A549 (cell line): ENCODE measurements around the gene CANT1. TPM values are rescaled to one million over a fixed set of nuclear protein-coding genes. Genes with fewer than 3 reads are reported as not detected.

ENCODE experiments used
- ATAC-seq, 2 experiments: fragments of 200-7000 bp in 1 of 2; fragments of >200 bp in 1 of 2; cut with Nextera tagmentation in 1 of 2; cut with Tn5 transposase in 1 of 2; 3 replicates each; pipeline versions ENCODE4 v1.8.0 to v1.9.1; 2018 to 2020; ENCODE audit warnings: mild to moderate bottlenecking in 1 of 2, moderate library complexity in 1 of 2
- CTCF ChIA-PET: fragments of 300-600 bp; sonication (Branson Sonifier 250); formaldehyde crosslinking; extraction: SDS; loops from one replicate; lab custom pipeline; 2021; ENCODE audit warnings: antibody characterized with exemption, inconsistent platforms; lab: Yijun Ruan, JAX
- POLR2A ChIA-PET: fragments of 350-600 bp; formaldehyde crosslinking; extraction: SDS; loops from one replicate; lab custom pipeline; 2021; ENCODE audit warnings: antibody characterized with exemption, inconsistent platforms; lab: Yijun Ruan, JAX
- DNase-seq, 2 experiments: peaks; one replicate each; pipeline versions ENCODE4 v3.0.0 to v3.0.0-alpha.2; 2011 to 2016; ENCODE audit warnings: low read depth in 1 of 2, low spot score in 1 of 2
- FAIRE-seq: peaks from 2 replicates; lab custom pipeline; 2011; peaks lifted over from hg19 to GRCh38; lab: Jason Lieb, UNC
- H3K27ac ChIP-seq, 2 experiments: fragments of >200 bp; sonication (Bioruptor Twin); formaldehyde crosslinking; 3 replicates each; pipeline ENCODE4 v1.5.1; 2016 to 2017
- H3K4me1 ChIP-seq: fragments of >200 bp; sonication (Bioruptor Twin); formaldehyde crosslinking; 3 replicates; pipeline ENCODE4 v1.6.1; 2016
- H3K4me2 ChIP-seq: fragments of >200 bp; sonication (Bioruptor Twin); formaldehyde crosslinking; 3 replicates; pipeline ENCODE4 v1.6.1; 2016
- H3K4me3 ChIP-seq: fragments of >200 bp; sonication (Bioruptor Twin); formaldehyde crosslinking; 3 replicates; pipeline ENCODE4 v1.5.1; 2016
- H3K9me3 ChIP-seq: fragments of >200 bp; sonication (Bioruptor Twin); formaldehyde crosslinking; 3 replicates; pipeline ENCODE4 v1.6.1; 2016
- ATOH8 ChIP-seq: fragments of 250-450 bp; sonication (Bioruptor Pico); IDR thresholded peaks from 2 replicates; pipeline ENCODE4 v1.5.0; 2020; ENCODE audit warnings: low read depth, mild to moderate bottlenecking, moderate library complexity
- BHLHE40 ChIP-seq: IDR thresholded peaks from 2 replicates; pipeline ENCODE4 v1.6.1; 2012; ENCODE audit warnings: low read depth, low read length, inconsistent platforms
- CBX2 ChIP-seq: fragments of 200-600 bp; sonication (generic); IDR thresholded peaks from 2 replicates; pipeline ENCODE4 v1.6.1; 2016; ENCODE audit warnings: low read depth, mild to moderate bottlenecking, borderline replicate concordance
- CHD2 ChIP-seq: fragments of 150-350 bp; IDR thresholded peaks from 2 replicates; pipeline ENCODE4 v1.6.1; 2014; ENCODE audit warnings: low read length; ENCODE audit not compliant: partially characterized antibody
- FOSB ChIP-seq: fragments of 250-450 bp; sonication (Bioruptor Pico); IDR thresholded peaks from 2 replicates; pipeline ENCODE4 v1.5.0; 2020; ENCODE audit warnings: mild to moderate bottlenecking, moderate library complexity
- HEYL ChIP-seq: fragments of 250-450 bp; sonication (Bioruptor Pico); IDR thresholded peaks from 2 replicates; pipeline ENCODE4 v1.8.0; 2021; ENCODE audit warnings: mild to moderate bottlenecking, moderate library complexity
- HMGXB4 ChIP-seq: fragments of 250-450 bp; sonication (Bioruptor Pico); IDR thresholded peaks from 2 replicates; pipeline ENCODE4 v1.5.0; 2021; ENCODE audit warnings: mild to moderate bottlenecking, moderate library complexity, borderline replicate concordance
- HOXA7 ChIP-seq: fragments of 250-450 bp; sonication (Bioruptor Pico); IDR thresholded peaks from 2 replicates; pipeline ENCODE4 v1.5.0; 2020; ENCODE audit warnings: mild to moderate bottlenecking, moderate library complexity
- HOXB13 ChIP-seq: fragments of 250-450 bp; sonication (Bioruptor Pico); IDR thresholded peaks from 2 replicates; pipeline ENCODE4 v1.5.0; 2020; ENCODE audit warnings: low read depth, mild to moderate bottlenecking, moderate library complexity
- HOXB5 ChIP-seq: fragments of 250-450 bp; sonication (Bioruptor Pico); IDR thresholded peaks from 2 replicates; pipeline ENCODE4 v1.5.0; 2020; ENCODE audit warnings: mild to moderate bottlenecking, moderate library complexity
- JUN ChIP-seq, 2 experiments: fragments of >200 bp; sonication (Bioruptor Twin); formaldehyde crosslinking; IDR thresholded peaks; 2 replicates in 1 of 2; 3 replicates in 1 of 2; pipeline ENCODE4 v1.6.1; 2016 to 2017
- JUNB ChIP-seq: fragments of >200 bp; sonication (Bioruptor Twin); formaldehyde crosslinking; IDR thresholded peaks from 2 replicates; pipeline ENCODE4 v1.6.1; 2016
- KDM1A ChIP-seq: fragments of 200-600 bp; sonication (generic); IDR thresholded peaks from 2 replicates; pipeline ENCODE4 v1.6.1; 2016; ENCODE audit warnings: low read depth, mild to moderate bottlenecking
- MAZ ChIP-seq: fragments of 150-350 bp; IDR thresholded peaks from 2 replicates; pipeline ENCODE4 v1.6.1; 2014; ENCODE audit warnings: antibody characterized with exemption, low read depth, low read length, borderline replicate concordance
- NFE2L2 ChIP-seq: fragments of 150-350 bp; conservative IDR thresholded peaks from 2 replicates; pipeline ENCODE4 v1.6.1; 2014; ENCODE audit warnings: low read length
- NPAS2 ChIP-seq: fragments of 250-450 bp; sonication (Bioruptor Pico); IDR thresholded peaks from 2 replicates; pipeline ENCODE4 v1.8.0; 2022; ENCODE audit warnings: mild to moderate bottlenecking, moderate library complexity, borderline replicate concordance
- PHF8 ChIP-seq: fragments of 200-600 bp; sonication (generic); IDR thresholded peaks from 2 replicates; pipeline ENCODE4 v1.6.1; 2016; ENCODE audit warnings: low read depth, mild to moderate bottlenecking, antibody characterized with exemption, moderate library complexity, borderline replicate concordance
- POLR2AphosphoS2 ChIP-seq: conservative IDR thresholded peaks from 2 replicates; pipeline ENCODE4 v1.6.1; 2012; ENCODE audit warnings: low read length, improper control_type of control experiment, inconsistent platforms
- SMC3 ChIP-seq: fragments of >200 bp; sonication (Bioruptor Twin); formaldehyde crosslinking; IDR thresholded peaks from 3 replicates; pipeline ENCODE4 v1.6.1; 2018; ENCODE audit warnings: inconsistent platforms
- SREBF2 ChIP-seq: fragments of 450-650 bp; IDR thresholded peaks from 2 replicates; pipeline ENCODE4 v1.6.1; 2014; ENCODE audit warnings: mild to moderate bottlenecking, moderate library complexity
- TP53 ChIP-seq: fragments of 250-450 bp; sonication (Bioruptor Pico); IDR thresholded peaks from 2 replicates; pipeline ENCODE4 v1.5.0; 2021; ENCODE audit warnings: mild to moderate bottlenecking, moderate library complexity
- USF2 ChIP-seq: fragments of 450-650 bp; IDR thresholded peaks from 2 replicates; pipeline ENCODE4 v1.6.1; 2014; ENCODE audit warnings: antibody characterized with exemption
- ZC3H11A ChIP-seq: fragments of 450-650 bp; IDR thresholded peaks from 2 replicates; pipeline ENCODE4 v1.6.1; 2014; ENCODE audit warnings: antibody characterized with exemption, mild to moderate bottlenecking
- ZFP36 ChIP-seq: fragments of 450-650 bp; IDR thresholded peaks from 2 replicates; pipeline ENCODE4 v1.6.1; 2014; ENCODE audit warnings: borderline replicate concordance; ENCODE audit not compliant: partially characterized antibody
- ZNF302 ChIP-seq: fragments of 250-450 bp; sonication (Bioruptor Pico); IDR thresholded peaks from 2 replicates; pipeline ENCODE4 v1.9.0; 2021; ENCODE audit warnings: inconsistent platforms, mild to moderate bottlenecking, moderate library complexity
- ZSCAN20 ChIP-seq: fragments of 250-450 bp; sonication (Bioruptor Pico); IDR thresholded peaks from 2 replicates; pipeline ENCODE4 v1.8.0; 2022; ENCODE audit warnings: mild to moderate bottlenecking, moderate library complexity
- WGBS: methylation state at CpG from one replicate; pipeline ENCODE4 v1.1.6; 2017; ENCODE audit errors: missing lambda C conversion rate; 5-methylcytosine and 5-hydroxymethylcytosine counted together
- polyA plus RNA-seq, 4 experiments: library from polyadenylated mRNA; depleted of rRNA in 3 of 4; stranded (reverse); fragments of >200 nt; fragmentation: RNase III in 1 of 4; extraction: RNeasy Plus Mini Kit Qiagen cat#74134 plus additional on column Dnase treatment in 1 of 4; gene quantifications; 2 replicates in 3 of 4; 3 replicates in 1 of 4; pipeline ENCODE4 v1.2.3, GENCODE V29; 2011 to 2017

The CANT1 gene
- polyA plus RNA-seq, 2 of the 4 experiments (the other 2 are of a cell fraction), result 65.5 to 67.6 TPM

- Histone ChIP-seq H3K27ac (no peak overlapping the region), H3K9me3 (peaks cover 14% of the 10 kb centered on the region; the same call in 1 of the 3 replicates), H3K4me2 (no peak overlapping the region), H3K4me3 (no peak overlapping the region), H3K4me1 (peaks cover 5% of the 10 kb centered on the region; the same call in 1 of the 3 replicates)
- WGBS, result 55% methylated on average over 6 of the region's 6 CpGs
- TF ChIP-seq HOXA7 (CRISPR knock-in tag) (no peak), POLR2AphosphoS2 (no peak), TP53 (CRISPR knock-in tag) (no peak), HOXB13 (CRISPR knock-in tag) (no peak), ATOH8 (CRISPR knock-in tag) (no peak), NFE2L2 (no peak), HEYL (CRISPR knock-in tag) (no peak)
- ChIA-PET CTCF (interaction anchor here (0.6 to 14.8 kb wide), 13 partner anchors 8 to 819 kb away, joined by 3 to 376 read pairs (median 4); partner anchors contain the start of gene CANT1), POLR2A (no interaction called here)
- ATAC-seq, result no peak
- DNase-seq, result no peak
- no peak for FAIRE-seq
These were observed 8.2 kb upstream of the CANT1 start for GRCh38 chr17:79017546-79018369.

GRCh38 chr17:79014158-79014758 is 4.7 kb upstream of the CANT1 start:
- Histone ChIP-seq H3K27ac (no peak overlapping the region), H3K9me3 (peaks cover 14% of the 10 kb centered on the region; the same call in 1 of the 3 replicates), H3K4me3 (no peak overlapping the region), H3K4me1 (peaks cover 6% of the 10 kb centered on the region), H3K4me2 (no peak overlapping the region)
- no peak for ATAC-seq
- 79% methylated on average over 2 of the region's 2 CpGs for WGBS
- ChIA-PET CTCF (interaction anchor here (1.1 to 14.8 kb wide), 7 partner anchors 18 to 379 kb away, joined by 4 to 376 read pairs (median 10); no protein-coding TSS in a partner anchor), POLR2A (no interaction called here)
- FAIRE-seq, result no peak
- no peak for DNase-seq
- TF ChIP-seq PHF8 (no peak), KDM1A (no peak), JUNB (no peak), ZFP36 (peak; percentile 81), ZSCAN20 (CRISPR knock-in tag) (no peak), USF2 (no peak)

GRCh38 chr17:79012563-79013134 is 3.1 kb upstream of the CANT1 start:
- no peak overlapping the region for H3K4me2 ChIP-seq
- POLR2A ChIA-PET, result interaction anchor here (0.6 kb wide), 1 partner anchor 784 kb away, joined by 6 read pairs; the partner anchor contains the start of gene CBX8
- H3K9me3 ChIP-seq, result peaks cover 14% of the 10 kb centered on the region; the same call in 1 of the 3 replicates
- peaks cover 17% of the 10 kb centered on the region for H3K4me1 ChIP-seq
- DNase-seq (no peak), ATAC-seq (no peak), FAIRE-seq (no peak)
- WGBS, result 39% methylated on average over 6 of the region's 6 CpGs
- no peak overlapping the region for H3K27ac ChIP-seq
- CTCF ChIA-PET, result interaction anchor here (1.7 to 14.8 kb wide), 2 partner anchors 21 to 147 kb away, joined by 4 to 376 read pairs; no protein-coding TSS in a partner anchor
- H3K4me3 ChIP-seq, result no peak overlapping the region
- TF ChIP-seq JUN (IDR thresholded peaks at IDR 0.05) (no peak), NPAS2 (CRISPR knock-in tag) (no peak), CHD2 (no peak), ATOH8 (CRISPR knock-in tag) (no peak), SREBF2 (no peak), HOXB13 (CRISPR knock-in tag) (no peak), TP53 (CRISPR knock-in tag) (no peak), PHF8 (no peak), BHLHE40 (no peak), ZC3H11A (no peak), HOXA7 (CRISPR knock-in tag) (no peak), ZNF302 (CRISPR knock-in tag) (no peak), HMGXB4 (no peak), JUNB (no peak), HOXB5 (CRISPR knock-in tag) (no peak), SMC3 (no peak), ZFP36 (no peak), MAZ (no peak), CBX2 (no peak), FOSB (CRISPR knock-in tag) (no peak)
